Activated CD8-positive, alpha-beta memory T cell treated with anti-CD3 and anti-CD28 coated beads, Interleukin-2, amount 50 U/mL, for 4 hours (primary cell): ENCODE data around the gene COASY.
"Not testable (repeated sequence)": the region's sequence is repeated elsewhere in the genome, so short reads cannot be mapped to it uniquely, and the experiment has no call there.

Experiments
- DNase-seq: peaks from one replicate; pipeline ENCODE4 v3.0.0-alpha.2; 2020

COASY gene

DNA sequence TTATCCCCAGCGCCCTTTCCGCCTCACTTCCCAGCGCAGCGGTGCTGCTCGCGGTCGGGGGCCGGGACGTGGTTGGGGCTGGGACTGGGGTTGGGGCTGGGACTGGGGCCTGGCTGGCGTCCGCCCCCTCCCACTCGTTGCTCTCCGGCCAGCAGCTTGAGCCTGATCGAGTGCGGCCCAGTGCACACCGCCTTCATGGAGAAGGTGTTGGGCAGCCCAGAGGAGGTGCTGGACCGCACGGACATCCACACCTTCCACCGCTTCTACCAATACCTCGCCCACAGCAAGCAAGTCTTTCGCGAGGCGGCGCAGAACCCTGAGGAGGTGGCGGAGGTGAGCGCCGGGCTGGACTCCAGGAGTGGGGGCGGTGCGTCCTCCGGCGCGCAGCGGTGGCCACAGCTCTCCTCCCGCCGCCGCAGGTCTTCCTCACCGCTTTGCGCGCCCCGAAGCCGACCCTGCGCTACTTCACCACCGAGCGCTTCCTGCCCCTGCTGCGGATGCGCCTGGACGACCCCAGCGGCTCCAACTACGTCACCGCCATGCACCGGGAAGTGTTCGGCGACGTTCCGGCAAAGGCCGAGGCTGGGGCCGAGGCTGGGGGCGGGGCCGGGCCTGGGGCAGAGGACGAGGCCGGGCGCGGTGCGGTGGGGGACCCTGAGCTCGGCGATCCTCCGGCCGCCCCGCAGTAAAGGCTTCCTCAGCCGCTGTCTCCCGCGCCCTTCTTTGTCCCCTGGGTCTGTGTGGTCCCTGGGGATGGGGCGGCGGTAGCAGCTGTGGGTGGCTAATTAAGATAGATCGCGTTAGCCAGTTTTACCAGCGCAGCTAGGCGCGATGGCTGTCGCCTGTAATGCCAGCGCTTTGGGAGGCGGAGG lies 7.5 kb upstream of the COASY start:
- peak; percentile 75 for DNase-seq

DNA sequence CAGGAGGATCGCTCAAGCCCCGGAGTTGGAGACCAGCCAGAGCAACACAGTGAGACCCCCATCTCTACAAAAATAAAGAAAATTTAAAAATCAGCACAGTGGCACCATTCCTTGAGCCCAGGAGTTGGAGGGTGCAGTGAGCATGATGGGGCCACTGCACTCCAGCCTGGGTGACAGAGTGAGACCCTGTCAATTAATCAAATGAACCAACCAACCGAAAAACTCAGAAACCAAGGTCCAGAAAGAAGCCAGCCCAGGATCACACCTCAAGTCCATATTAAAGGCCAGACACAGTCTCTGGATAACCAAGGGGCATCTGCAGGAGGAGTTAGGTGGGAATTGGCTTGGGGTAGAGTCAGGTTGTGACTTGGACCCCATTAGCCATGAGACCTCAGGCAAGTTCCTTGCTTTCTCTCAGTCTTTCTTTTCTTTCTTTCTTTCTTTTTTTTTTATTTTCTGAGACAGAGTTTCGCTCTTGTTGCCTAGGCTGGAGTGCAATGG lies 6.8 kb upstream of the COASY start:
- no peak for DNase-seq

DNA sequence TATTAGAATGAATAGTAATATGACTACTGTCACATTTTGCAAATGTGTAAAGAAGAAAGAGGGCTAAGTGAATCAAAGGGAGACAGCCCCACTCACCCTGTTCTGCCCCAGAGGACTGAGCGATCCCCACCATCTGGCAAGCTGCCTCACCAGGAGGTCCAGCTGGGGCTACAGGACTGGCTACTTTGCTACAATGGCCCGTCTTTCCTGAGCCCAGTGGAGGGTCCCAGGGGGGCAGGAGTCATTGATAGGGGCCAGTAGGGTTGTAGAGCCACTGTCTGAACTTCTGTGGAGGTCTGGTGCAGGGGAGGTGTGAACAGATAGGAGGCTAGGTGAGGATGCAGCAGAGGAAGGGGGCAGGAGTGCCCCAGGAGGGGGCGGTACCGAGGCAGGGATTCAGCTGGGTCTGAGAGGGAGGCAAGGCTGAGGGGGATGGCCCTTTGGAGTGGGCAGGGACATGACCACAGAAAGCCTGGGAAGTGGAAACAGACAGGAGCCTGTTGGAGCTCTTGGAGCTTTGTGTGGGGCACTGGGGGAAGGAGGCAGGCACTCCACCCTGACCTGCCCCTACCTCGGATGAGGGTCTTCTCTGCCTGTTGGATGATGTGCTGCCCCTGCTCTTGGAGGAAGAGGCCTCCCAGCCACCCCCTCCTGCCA lies 5.9 kb upstream of the COASY start:
- not testable (repeated sequence) for DNase-seq

DNA sequence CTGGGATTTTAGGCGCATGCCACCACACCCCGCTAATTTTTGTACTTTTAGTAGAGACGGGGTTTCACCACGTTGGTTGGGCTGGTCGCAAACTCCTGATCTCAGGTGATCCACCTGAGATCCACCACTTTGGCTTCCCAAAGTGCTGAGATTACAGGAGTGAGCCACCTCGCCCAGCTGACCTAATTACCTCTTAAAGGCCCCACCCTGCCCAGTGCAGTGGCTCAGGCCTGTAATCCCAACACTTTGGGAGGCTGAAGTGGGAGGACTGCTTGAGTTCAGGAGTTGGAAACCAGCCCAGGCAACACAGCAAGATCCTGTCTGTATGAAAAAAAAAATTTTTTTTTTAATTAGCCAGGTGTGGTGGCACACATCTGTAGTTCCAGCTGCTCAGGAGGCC lies 2.9 kb upstream of the COASY start:
- DNase-seq, result no peak

DNA sequence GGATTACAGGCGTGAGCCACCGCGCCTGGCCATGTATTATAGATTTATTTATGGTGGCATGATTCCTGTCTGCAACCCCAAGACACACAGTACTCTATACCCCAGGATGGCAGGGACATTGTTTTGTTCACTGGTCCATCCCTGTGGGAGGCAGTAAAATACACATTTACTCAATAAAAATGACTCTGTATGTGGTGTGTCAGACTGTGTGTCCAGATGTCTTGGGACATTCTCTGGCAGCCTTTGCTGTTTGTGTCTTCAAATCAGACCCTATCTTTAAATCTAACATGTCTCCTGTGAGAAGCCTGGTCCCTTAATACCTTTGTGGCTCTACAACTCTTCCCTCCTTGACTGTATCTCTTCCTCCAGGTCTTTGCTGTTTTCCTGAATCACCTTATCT lies 1.7 kb upstream of the COASY start:
- no peak for DNase-seq

DNA sequence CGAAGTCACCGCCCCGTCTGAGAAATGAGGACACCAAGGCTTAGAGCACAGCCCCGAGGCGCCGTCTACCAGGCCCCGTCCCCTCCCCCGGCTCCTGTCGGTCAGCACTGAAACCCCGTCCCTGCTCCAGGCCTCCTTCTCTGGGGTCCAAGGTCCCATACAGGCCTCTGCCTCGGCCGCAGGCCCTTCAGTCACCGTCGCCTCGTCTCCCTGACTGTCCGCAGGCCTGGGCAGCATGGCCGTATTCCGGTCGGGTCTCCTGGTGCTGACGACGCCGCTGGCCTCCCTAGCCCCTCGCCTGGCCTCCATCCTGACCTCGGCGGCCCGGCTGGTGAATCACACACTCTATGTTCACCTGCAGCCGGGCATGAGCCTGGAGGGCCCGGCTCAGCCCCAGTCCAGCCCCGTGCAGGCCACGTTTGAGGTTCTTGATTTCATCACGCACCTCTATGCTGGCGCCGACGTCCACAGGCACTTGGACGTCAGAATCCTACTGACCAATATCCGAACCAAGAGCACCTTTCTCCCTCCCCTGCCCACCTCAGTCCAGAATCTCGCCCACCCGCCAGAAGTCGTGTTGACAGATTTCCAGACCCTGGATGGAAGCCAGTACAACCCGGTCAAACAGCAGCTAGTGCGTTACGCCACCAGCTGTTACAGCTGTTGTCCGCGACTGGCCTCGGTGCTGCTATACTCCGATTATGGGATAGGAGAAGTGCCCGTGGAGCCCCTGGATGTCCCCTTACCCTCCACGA lies 617 bp downstream of the COASY start:
- no peak for DNase-seq

DNA sequence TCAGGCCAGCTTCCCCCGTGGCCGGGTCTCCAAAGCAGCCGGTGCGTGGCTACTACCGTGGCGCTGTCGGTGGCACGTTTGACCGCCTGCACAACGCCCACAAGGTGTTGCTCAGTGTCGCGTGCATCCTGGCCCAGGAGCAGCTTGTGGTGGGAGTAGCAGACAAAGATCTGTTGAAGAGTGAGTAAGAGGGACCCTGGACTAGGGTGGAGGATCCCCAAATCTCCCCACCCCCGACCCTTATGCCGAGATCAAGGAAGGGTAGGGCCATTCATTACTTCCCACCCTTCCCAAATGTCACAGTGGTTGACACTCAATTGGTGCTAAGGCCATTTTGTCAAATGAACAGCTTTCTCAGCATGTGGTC lies 1.2 kb downstream of the COASY start:
- no peak for DNase-seq

DNA sequence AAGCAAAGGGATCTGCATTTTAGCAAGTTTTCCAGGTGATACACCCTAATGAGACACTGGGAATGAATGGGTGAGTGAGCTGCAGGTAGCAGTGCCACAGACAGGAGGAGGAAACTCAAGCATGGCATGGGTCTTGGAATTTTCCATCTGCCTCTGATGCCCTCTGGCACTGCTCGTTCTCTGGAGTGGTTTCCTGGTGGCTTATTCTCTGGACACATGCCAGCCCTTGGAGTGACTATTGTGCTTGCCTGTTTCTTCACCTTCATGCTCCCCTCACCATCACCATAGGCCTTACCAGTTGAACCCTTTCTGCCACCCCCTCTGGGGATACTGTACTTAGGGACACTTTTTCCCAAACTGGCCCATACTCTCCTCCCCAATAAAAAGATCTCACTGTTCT lies 1.6 kb downstream of the COASY start:
- no peak for DNase-seq

DNA sequence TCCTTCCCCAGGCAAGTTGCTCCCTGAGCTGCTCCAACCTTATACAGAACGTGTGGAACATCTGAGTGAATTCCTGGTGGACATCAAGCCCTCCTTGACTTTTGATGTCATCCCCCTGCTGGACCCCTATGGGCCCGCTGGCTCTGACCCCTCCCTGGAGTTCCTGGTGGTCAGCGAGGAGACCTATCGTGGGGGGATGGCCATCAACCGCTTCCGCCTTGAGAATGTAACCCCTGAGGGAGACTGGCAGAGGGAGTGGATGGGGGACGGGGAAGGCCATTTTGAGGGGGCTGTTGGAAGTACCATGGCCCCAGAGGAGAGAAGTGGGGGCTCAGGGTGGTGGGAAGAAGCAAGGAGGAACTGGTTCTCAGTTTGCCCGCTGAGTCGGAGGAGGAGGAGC lies 2.0 kb downstream of the COASY start:
- DNase-seq, result no peak

DNA sequence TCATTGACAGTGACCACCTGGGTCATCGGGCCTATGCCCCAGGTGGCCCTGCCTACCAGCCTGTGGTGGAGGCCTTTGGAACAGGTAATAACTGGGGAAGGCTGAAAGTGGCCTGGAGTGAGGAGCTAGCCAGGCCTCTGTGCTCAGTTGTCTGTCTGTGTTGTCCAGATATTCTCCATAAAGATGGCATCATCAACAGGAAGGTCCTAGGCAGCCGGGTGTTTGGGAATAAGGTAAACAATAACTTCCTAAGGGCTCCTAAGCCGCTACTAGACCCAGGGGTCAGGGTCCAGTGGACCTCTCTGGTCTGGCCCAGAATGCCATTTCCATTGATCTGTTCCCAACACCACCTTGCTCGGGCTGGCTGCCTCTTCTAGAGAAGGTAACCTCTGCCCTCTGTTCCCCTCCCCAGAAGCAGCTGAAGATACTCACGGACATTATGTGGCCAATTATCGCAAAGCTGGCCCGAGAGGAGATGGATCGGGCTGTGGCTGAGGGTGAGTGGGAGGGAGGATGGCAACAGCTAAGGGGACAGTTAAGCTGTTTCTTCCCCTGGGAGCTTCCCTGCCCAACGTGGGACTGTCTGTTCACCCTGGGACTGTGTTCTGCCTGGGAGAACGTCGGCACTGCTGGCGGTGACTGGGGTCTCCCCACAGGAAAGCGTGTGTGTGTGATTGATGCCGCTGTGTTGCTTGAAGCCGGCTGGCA lies 3.0 kb downstream of the COASY start:
- DNase-seq, result no peak

DNA sequence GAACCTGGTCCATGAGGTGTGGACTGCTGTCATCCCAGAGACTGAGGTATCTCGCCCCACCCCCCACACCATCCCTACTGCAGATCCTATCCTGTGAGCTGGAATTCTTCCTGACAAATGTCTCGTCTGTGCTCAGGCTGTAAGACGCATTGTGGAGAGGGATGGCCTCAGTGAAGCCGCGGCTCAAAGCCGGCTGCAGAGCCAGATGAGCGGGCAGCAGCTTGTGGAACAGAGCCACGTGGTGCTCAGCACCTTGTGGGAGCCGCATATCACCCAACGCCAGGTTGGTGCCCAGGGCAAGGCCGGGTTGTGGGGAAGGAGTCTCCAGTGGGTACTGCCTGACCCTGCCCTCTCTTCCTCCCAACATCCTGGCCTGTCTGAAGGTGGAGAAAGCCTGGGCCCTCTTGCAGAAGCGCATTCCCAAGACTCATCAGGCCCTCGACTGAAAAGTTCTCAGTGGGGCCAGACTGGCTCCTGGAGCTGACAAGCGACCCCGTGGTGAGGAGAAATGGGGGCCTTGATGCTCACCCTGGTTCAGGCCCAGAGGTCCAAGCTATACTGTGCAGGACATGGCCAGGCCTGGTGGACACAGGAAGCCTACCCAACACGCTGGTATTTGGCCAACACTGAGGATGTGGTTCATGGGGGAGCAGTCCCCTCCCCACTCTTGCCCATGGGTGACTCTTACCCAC lies 3.7 kb downstream of the COASY start:
- no peak for DNase-seq

DNA sequence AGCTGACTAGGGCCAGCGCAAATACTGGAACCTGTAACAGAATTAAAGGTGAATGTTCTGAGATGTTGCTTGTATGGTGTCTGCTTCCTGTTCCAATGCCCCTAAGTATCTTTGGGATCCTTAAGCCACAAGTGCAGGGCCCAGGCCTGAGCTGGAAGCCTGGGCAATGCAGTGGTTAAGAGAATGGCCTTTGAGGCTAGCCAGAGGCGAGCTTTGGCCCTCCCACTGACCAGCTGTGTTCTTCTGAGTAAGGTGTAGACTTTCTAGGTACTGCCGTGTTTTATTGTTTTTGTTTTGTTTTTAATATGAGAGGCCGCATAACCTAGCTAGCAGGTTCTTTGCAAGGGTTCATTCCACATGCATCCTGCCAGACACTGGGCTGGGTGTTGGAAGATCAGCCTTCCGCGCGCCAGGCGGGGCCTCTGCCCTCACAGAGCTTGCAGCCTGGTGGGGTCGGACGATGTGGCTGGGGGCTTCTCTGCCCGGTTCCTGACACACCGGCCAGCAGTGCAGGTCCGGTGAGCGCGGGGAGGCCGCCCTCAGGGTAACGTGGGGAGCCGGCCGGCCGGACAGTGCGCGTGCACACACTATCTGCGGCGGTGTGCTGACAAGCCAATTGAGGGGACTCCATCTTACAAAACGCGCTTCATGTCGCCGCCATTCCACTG lies 4.4 kb downstream of the COASY start:
- no peak for DNase-seq

DNA sequence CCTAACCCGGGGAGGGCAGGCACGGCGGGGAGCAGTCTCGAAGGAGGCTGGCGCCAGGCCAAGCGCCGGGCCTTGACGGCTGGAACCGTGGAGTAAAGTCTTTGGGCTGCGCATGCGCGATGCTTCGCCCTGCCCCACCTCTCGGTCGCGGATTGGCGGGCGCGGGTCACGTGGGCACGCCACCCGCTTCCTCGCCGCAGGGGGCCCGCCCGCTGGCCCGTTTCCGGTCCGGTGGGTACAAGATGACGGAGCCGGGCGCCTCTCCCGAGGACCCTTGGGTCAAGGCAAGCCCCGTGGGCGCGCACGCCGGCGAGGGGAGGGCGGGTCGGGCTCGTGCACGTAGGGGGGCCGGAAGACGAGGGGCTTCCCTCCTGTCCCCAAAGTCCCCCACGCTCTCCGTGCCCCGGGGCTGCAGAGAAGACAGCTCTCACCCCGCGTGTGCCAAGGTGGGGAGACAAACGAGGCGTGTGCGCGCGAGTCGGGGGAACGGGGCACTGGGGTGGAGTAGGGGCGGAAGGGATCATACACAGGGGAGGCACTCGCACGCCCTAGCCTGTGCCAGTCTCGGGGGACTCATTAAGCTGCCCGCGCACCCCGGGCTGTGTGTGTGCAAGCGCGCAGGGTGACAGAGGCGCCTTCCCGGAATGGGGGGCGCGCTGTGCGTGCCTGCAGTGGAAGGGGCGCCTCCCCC lies 5.1 kb downstream of the COASY start, which contains the start of gene MLX:
MLX (plus strand) TSS at position 218 of the 691 bp plus-strand sequence; CDS start at position 243, 25 bp downstream.
- DNase-seq, result peak; percentile 91

DNA sequence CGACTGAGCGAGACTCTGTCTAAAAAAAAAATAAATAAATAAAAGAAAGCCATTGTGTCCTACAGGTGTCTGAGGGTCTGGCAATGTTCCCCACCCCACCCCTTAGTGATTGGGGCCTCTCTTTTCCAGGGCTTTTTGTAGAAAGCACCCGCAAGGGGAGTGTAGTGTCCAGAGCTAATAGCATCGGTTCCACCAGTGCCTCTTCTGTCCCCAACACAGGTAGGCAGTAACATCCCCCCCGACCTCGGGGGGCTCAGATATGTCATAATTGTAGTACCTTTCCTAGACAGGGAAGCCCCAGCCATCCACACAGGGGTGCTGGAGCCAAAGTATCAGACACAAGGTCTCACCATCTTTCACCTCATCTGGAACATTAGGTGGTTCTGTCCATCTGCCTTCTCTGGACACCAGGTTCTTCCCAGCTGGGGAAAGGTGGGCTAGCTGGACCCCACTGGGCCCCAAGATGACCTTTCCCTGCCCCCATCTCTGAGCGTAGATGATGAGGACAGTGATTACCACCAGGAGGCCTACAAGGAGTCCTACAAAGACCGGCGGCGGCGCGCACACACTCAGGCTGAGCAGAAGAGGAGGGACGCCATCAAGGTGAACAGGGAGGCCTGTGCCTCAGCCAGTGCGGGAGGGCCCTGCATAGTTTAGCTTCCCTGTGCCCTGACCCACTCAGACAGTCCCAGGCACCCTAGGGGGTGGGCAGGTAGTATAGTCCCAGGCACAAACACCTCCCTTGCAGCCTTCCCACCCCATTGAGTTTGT lies 6.6 kb downstream of the COASY start:
- no peak for DNase-seq

DNA sequence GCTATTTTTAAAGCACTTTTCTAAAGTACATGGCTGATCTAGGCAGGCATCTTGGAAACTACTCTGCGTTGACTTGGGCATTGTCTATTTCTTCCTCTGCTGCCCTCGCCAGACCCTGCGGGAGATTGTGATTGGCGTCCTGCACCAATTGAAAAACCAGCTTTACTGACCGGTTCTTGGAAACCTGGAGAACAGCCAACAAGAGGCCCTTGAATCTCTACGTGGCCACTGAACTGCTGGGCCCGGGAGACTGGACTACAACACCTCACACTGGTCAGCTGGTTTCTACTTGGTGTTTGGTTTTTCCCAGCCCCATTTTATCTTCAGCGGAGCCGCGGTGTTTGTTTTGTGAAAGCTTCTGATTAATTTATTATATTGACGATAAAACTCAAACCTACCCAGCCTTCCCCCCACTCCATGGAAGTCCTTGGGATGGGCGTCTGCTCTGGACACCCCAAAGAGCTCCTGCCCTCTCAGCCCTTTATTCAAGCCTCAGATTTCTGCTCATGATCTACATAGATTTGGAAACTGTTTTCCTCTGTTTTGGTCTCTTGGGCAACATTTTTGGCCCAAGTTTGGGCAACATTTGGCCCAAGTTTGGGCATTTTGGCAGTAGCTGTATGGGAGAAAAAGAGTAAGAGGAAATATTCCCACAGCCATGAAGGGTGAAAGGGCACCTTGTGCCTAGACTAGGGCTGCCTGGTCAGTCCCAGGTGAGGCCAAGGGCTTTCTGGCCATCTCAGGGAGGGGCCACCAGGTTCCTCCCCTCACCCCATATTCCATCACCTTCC lies 9.7 kb downstream of the COASY start:
- DNase-seq, result no peak

DNA sequence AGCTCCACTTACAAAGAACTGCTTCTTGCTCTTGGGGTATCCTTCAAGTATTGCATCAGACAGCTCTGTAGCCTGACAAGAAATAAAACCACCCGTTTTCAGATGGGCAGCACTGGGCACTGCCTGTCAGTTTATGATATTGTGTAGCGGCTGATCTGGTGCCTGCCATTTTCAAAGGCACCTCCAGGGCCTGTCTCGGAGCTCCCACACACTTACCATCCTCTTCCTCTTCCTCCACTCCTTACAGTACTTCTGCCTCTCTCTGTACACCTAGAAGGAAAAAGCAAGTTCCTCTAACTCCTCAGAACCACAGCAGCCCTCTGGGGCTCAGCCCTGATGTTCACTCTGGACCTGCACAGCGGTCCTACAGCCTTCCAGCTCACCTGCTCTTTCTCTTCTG lies 11.1 kb downstream of the COASY start:
- no peak for DNase-seq

DNA sequence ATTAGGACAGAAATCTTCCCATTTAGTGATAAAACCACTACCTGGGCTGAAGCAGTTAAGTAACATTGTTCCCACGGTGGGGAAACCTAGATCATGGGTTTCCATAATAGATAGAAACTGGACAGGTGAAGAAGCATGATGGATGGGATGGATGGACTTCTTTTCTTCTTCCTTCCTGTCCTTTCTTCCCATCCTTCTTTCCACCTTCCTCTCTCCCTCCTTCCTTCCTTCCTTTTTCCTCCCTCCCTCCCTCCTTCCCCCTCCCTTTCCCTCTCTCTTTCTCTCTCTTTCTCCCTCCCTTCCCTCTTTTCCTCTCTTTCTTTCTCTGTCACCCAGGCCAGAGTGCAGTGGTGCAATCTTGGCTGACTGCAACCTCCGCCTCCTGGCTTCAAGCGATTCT lies 12.5 kb downstream of the COASY start:
- no peak for DNase-seq

DNA sequence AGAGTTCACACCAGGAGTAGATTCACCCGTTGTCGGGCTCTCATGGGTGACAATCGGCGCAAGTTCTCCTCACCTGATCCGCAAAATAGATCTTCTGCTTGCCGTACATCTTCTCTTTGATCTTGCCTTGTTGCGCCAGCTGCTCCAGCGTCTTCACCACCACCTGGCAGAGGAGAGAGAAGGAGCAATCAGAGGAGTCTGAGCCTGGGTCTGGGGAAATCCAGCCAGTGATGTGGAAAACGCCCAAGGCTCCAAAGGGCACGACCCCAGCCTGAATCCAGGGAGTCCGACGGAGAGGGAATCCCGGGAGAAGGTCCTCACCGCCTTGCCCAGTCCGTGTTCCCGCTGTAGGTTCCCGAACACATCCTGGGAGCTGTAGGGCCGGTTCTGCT lies 15.2 kb downstream of the COASY start:
- DNase-seq, result no peak

DNA sequence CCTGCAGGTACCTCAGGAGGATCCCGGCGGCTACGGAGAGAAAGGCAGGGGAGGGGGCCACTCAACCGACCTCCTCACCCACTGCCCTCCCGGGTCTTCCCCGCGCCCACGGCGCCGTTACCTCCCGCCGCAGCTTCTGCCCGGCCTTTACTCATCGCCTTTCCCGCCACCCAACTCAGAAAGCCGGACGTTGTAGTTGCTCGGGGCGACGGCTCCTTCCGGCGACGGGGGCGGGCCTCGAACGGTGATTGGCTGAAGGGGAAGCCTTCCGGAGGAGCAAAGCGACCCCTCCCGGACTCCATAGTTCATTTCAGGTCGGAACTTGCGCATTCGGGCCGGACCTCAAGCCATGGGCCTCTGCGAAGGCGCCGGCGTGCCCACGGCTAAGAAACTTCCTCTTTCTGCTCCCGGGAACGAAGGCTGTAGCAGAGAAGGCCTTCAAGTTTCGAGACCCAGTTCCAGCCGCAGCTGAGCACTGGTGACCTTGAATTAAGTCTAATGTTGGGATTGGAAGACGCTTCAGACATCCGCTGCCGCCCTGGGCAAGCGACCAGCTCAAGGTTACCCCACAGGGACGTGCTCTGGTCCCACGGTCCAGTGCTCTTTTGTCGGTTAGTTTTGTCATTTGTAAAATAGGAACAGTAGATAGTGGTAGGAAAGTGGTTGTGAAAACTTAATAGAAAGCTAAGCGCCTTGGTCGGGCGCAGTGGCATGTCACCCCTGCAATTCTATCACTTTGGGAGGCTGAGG lies 15.8 kb downstream of the COASY start, which contains the start of gene PSMC3IP:
PSMC3IP (minus strand) TSS at position 198 of the 750 bp plus-strand sequence; CDS start at position 155, 43 bp downstream.
- peak; percentile 91 for DNase-seq
